H1 (cell line): ENCODE data around the gene CDC123. TPM values are rescaled to one million over a fixed set of nuclear protein-coding genes. Genes with fewer than 3 reads are reported as not detected.

Experiments used
- CTCF ChIA-PET: fragments of 300-600 bp; sonication (Branson Sonifier 250); formaldehyde crosslinking; loops from one replicate; lab custom pipeline; 2021; ENCODE audit not compliant: partially characterized antibody; lab: Charles Lee
- POLR2A ChIA-PET: fragments of 300-600 bp; sonication (Branson Sonifier 250); formaldehyde crosslinking; loops from one replicate; lab custom pipeline; 2021; ENCODE audit warnings: inconsistent platforms; ENCODE audit not compliant: partially characterized antibody; lab: Charles Lee
- DNase-seq, 2 experiments: peaks; one replicate each; pipeline versions ENCODE4 v3.0.0 to v3.0.0-alpha.2; 2010 to 2022; ENCODE audit warnings: low spot score in 2 of 2, low read depth in 1 of 2, mixed read lengths in 1 of 2
- FAIRE-seq: peaks from 2 replicates; lab custom pipeline; 2011; peaks lifted over from hg19 to GRCh38; lab: Jason Lieb, UNC
- H2AFZ ChIP-seq: 2 replicates; pipeline ENCODE4 v1.8.1; 2012; ENCODE audit warnings: low read length, inconsistent platforms
- H2AK5ac ChIP-seq: 2 replicates; pipeline ENCODE4 v1.6.1; 2013; ENCODE audit warnings: low read depth, low read length
- H2BK120ac ChIP-seq: replicated peaks from 2 replicates; pipeline ENCODE3; 2013; ENCODE audit warnings: low read depth, low read length, inconsistent platforms
- H2BK12ac ChIP-seq: 2 replicates; pipeline ENCODE4 v1.6.1; 2013; ENCODE audit warnings: low read depth, low read length
- H2BK15ac ChIP-seq: 2 replicates; pipeline ENCODE4 v1.6.1; 2013; ENCODE audit warnings: low read length
- H2BK20ac ChIP-seq: 2 replicates; pipeline ENCODE4 v1.6.1; 2013; ENCODE audit warnings: low read length
- H2BK5ac ChIP-seq: 2 replicates; pipeline ENCODE4 v1.6.1; 2013; ENCODE audit warnings: low read depth, low read length
- H3K14ac ChIP-seq: 2 replicates; pipeline ENCODE4 v1.6.1; 2013; ENCODE audit warnings: inconsistent platforms; ENCODE audit not compliant: insufficient read length
- H3K18ac ChIP-seq: 2 replicates; pipeline ENCODE4 v1.6.1; 2013; ENCODE audit warnings: low read length; ENCODE audit errors: extremely low read depth
- H3K23ac ChIP-seq: 2 replicates; pipeline ENCODE4 v1.6.1; 2013; ENCODE audit warnings: inconsistent platforms; ENCODE audit not compliant: insufficient read length
- H3K23me2 ChIP-seq: 2 replicates; pipeline ENCODE4 v1.6.1; 2013; ENCODE audit warnings: low read depth, low read length
- H3K27ac ChIP-seq: 2 replicates; pipeline ENCODE4 v1.6.1; 2011; ENCODE audit warnings: low read depth, low read length, inconsistent platforms
- H3K27me3 ChIP-seq, 4 experiments: replicated peaks in 1 of 4; 1 replicate in 1 of 4; 2 replicates in 3 of 4; pipeline versions ENCODE4 v1.6.1 to v1.8.1; 2011 to 2013; ENCODE audit warnings: low read length in 3 of 4, mild to moderate bottlenecking in 3 of 4, inconsistent platforms in 2 of 4, mixed read lengths in 2 of 4, moderate library complexity in 1 of 4; ENCODE audit not compliant: control insufficient read depth in 3 of 4, insufficient read depth in 3 of 4; ENCODE audit errors: extremely low read depth in 1 of 4
- H3K36me3 ChIP-seq, 4 experiments: 2 replicates each; pipeline versions ENCODE4 v1.6.1 to v1.8.1; 2011 to 2013; ENCODE audit warnings: mild to moderate bottlenecking in 4 of 4, low read length in 3 of 4, moderate library complexity in 2 of 4, control low read depth in 1 of 4, inconsistent platforms in 1 of 4; ENCODE audit not compliant: insufficient read depth in 4 of 4, control insufficient read depth in 2 of 4
- H3K4ac ChIP-seq: replicated peaks from 2 replicates; pipeline ENCODE3; 2013; ENCODE audit warnings: low read length, low read depth, mixed read lengths, inconsistent platforms; ENCODE audit not compliant: insufficient read length
- H3K4me1 ChIP-seq, 4 experiments: replicated peaks in 1 of 4; 1 replicate in 1 of 4; 2 replicates in 3 of 4; pipeline versions ENCODE4 v1.6.1 to v1.8.1; 2011 to 2013; ENCODE audit warnings: low read length in 3 of 4, inconsistent platforms in 2 of 4, mixed read lengths in 1 of 4; ENCODE audit not compliant: insufficient read depth in 4 of 4, control insufficient read depth in 3 of 4
- H3K4me2 ChIP-seq, 2 experiments: 2 replicates each; pipeline versions ENCODE4 v1.6.1 to v1.8.1; 2011 to 2013; ENCODE audit warnings: low read depth in 2 of 2, low read length in 2 of 2, control low read depth in 1 of 2, inconsistent platforms in 1 of 2, mild to moderate bottlenecking in 1 of 2; ENCODE audit not compliant: insufficient read depth in 1 of 2
- H3K4me3 ChIP-seq, 4 experiments: fragments of 200-600, 300-600 bp in 1 of 4; sonication (generic), shearing (Covaris generic), sonication (Bioruptor Twin) in 1 of 4; 2 replicates each; pipeline versions ENCODE4 v1.5.1 to v1.8.1; 2011 to 2016; ENCODE audit warnings: low read length in 4 of 4, low read depth in 3 of 4, control low read depth in 2 of 4, inconsistent platforms in 2 of 4, mild to moderate bottlenecking in 2 of 4, mixed read lengths in 1 of 4, moderate library complexity in 1 of 4; ENCODE audit not compliant: insufficient read depth in 2 of 4; ENCODE audit errors: extremely low read depth in 1 of 4
- H3K56ac ChIP-seq: replicated peaks from 2 replicates; pipeline ENCODE3; 2013; ENCODE audit warnings: low read depth, mild to moderate bottlenecking, mixed read lengths, low read length, inconsistent platforms; ENCODE audit not compliant: insufficient read length
- H3K79me1 ChIP-seq: 2 replicates; pipeline ENCODE4 v1.6.1; 2013; ENCODE audit warnings: low read depth, low read length, control low read depth
- H3K79me2 ChIP-seq, 2 experiments: 2 replicates each; pipeline versions ENCODE4 v1.6.1 to v1.8.1; 2012 to 2013; ENCODE audit warnings: low read length in 2 of 2, mild to moderate bottlenecking in 2 of 2, inconsistent platforms in 1 of 2; ENCODE audit not compliant: insufficient read depth in 2 of 2, control insufficient read depth in 1 of 2
- H3K9ac ChIP-seq, 4 experiments: replicated peaks in 1 of 4; 1 replicate in 1 of 4; 2 replicates in 3 of 4; pipeline versions ENCODE4 v1.6.1 to v1.8.1; 2011 to 2013; ENCODE audit warnings: low read depth in 3 of 4, low read length in 3 of 4, control low read depth in 2 of 4, mild to moderate bottlenecking in 2 of 4, moderate library complexity in 2 of 4, inconsistent platforms in 1 of 4; ENCODE audit errors: extremely low read depth in 1 of 4
- H3K9me3 ChIP-seq, 2 experiments: 2 replicates each; pipeline versions ENCODE4 v1.6.1 to v1.8.1; 2012 to 2013; ENCODE audit warnings: mild to moderate bottlenecking in 2 of 2, moderate library complexity in 2 of 2, control low read depth in 1 of 2, inconsistent platforms in 1 of 2, low read depth in 1 of 2, low read length in 1 of 2, mixed read lengths in 1 of 2; ENCODE audit not compliant: insufficient read depth in 2 of 2
- H4K20me1 ChIP-seq, 2 experiments: replicated peaks in 1 of 2; 2 replicates each; pipeline versions ENCODE3 to v1.8.1; 2011 to 2013; ENCODE audit warnings: inconsistent platforms in 2 of 2, low read length in 2 of 2, mild to moderate bottlenecking in 1 of 2; ENCODE audit not compliant: insufficient read depth in 2 of 2, control insufficient read depth in 1 of 2
- H4K5ac ChIP-seq: 2 replicates; pipeline ENCODE4 v1.6.1; 2013; ENCODE audit warnings: low read length, low read depth, mixed read lengths, inconsistent platforms; ENCODE audit not compliant: insufficient read length
- H4K8ac ChIP-seq: 2 replicates; pipeline ENCODE4 v1.8.0; 2013; ENCODE audit warnings: mild to moderate bottlenecking, moderate library complexity, low read length, inconsistent platforms; ENCODE audit not compliant: insufficient read depth; ENCODE audit errors: extremely low read depth
- H4K91ac ChIP-seq: replicated peaks from 2 replicates; pipeline ENCODE3; 2013; ENCODE audit warnings: low read length, mixed read lengths, inconsistent platforms; ENCODE audit not compliant: insufficient read length
- CTBP2 ChIP-seq: IDR thresholded peaks from 2 replicates; pipeline ENCODE4 v1.7.0; 2011; ENCODE audit warnings: borderline replicate concordance, mild to moderate bottlenecking, moderate library complexity, mixed read lengths, low read length; ENCODE audit not compliant: insufficient read depth, insufficient read length
- RNF2 ChIP-seq: fragments of 200-900, 300-1000 bp; sonication (generic); IDR thresholded peaks from 2 replicates; pipeline ENCODE4 v1.7.1; 2016; ENCODE audit warnings: borderline replicate concordance, low read depth, mild to moderate bottlenecking, antibody characterized with exemption, low read length; ENCODE audit not compliant: poor library complexity, severe bottlenecking; ENCODE audit errors: missing control alignments
- SP4 ChIP-seq: IDR thresholded peaks from 2 replicates; pipeline ENCODE4 v1.6.1; 2012; ENCODE audit warnings: low read length, inconsistent platforms
- WGBS, 2 experiments: shearing (Covaris generic) in 1 of 2; methylation state at CpG; one replicate each; pipeline versions ENCODE4 v1.1.6 to v1.1.7; 2013 to 2015; ENCODE audit warnings: low lambda C conversion rate in 2 of 2, mixed read lengths in 2 of 2, inconsistent platforms in 1 of 2, low coverage in 1 of 2, missing lambda C conversion rate in 1 of 2; ENCODE audit not compliant: insufficient replicate concordance in 2 of 2, insufficient coverage in 1 of 2, insufficient read length in 1 of 2; ENCODE audit errors: extremely low coverage in 1 of 2, missing lambda C conversion rate in 1 of 2; 5-methylcytosine and 5-hydroxymethylcytosine counted together
- polyA plus RNA-seq, 7 experiments: library from polyadenylated mRNA; depleted of rRNA in 3 of 7; stranded (reverse) in 5 of 7; unstranded in 2 of 7; fragments of >200 nt in 5 of 7; fragments of 200-250 nt in 2 of 7; gene quantifications; 1 replicate in 5 of 7; 2 replicates in 1 of 7; 4 replicates in 1 of 7; pipeline versions ENCODE4 v1.2.1 to v1.2.3, GENCODE V29; 2011 to 2013; ENCODE audit warnings: missing spikeins in 2 of 7, mixed read lengths in 2 of 7
- total RNA-seq: library from RNA; stranded (reverse); fragmentation: NEBNext Ultra II Directional; extraction: Animal tissue kit (Norgen Biotek cat#: 25700); gene quantifications from 2 replicates; pipeline ENCODE4 v1.2.1, GENCODE V29; 2021

The CDC123 gene
- total and polyA plus RNA-seq, 2 of the 8 experiments (the other 6 are each of a cell fraction or from before 2014, with no cell fraction given) = 115 to 202 TPM

DNA sequence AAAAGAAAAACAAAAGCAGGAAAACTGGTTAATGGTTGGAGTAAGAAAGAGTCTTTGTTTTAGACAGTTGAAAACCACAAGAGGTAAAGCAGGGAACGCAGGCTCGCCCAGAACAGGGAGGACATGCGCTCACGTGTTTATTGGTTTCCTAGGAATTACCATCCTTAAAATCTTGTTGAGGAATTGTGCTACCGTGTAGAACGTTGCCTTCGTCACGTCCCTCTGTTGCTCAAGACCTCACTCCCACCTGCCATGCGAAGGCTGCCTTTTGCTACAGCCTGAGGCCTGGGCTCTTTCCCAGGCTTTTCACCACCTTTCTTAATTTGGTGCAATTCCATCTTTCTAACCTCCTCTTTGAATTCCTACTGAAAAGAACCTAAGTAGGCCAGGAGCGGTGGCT is 91.8 kb downstream of the CDC123 start:
- Histone ChIP-seq H3K23ac (no peak overlapping the region), H3K9ac (no peak overlapping the region), H3K79me2 (no peaks in the 10 kb centered on the region), H2BK120ac (no peak overlapping the region), H3K9me3 (no peaks in the 10 kb centered on the region), H4K5ac (no peak overlapping the region), H2BK15ac (no peak overlapping the region), H3K56ac (no peak overlapping the region), H4K20me1 (no peaks in the 10 kb centered on the region), H3K18ac (no peak overlapping the region), H4K91ac (no peak overlapping the region), H2BK5ac (no peak overlapping the region), H3K36me3 (no peaks in the 10 kb centered on the region), H2BK12ac (no peak overlapping the region), H2AFZ (no peak overlapping the region; the same call in 1 of the 2 replicates), H3K14ac (no peak overlapping the region), H3K4me3 (no peak overlapping the region), H3K27ac (no peak overlapping the region), H3K4ac (no peak overlapping the region), H2BK20ac (no peak overlapping the region), H3K4me1 (no peaks in the 10 kb centered on the region), H3K23me2 (no peaks in the 10 kb centered on the region), H3K4me2 (no peak overlapping the region), H4K8ac (no peak overlapping the region), H2AK5ac (no peak overlapping the region), H3K27me3 (no peaks in the 10 kb centered on the region), H3K79me1 (no peaks in the 10 kb centered on the region)
- ChIA-PET POLR2A (no interaction called here), CTCF (interaction anchor here (1.1 to 1.6 kb wide), 2 partner anchors 14 to 24 kb away, joined by 3 to 4 read pairs; no protein-coding TSS in a partner anchor)
- 89% methylated on average over 10 of the region's 10 CpGs; no CpG with 5 or more reads in 1 of the 2 experiments for WGBS, 2 experiments
- DNase-seq (no peak), FAIRE-seq (no peak)
- no peak for TF ChIP-seq CTBP2
- TF ChIP-seq SP4 = no peak
- no peak for TF ChIP-seq RNF2
